Measurements from ENCODE around the gene MINDY4. TPM values are rescaled to one million over a fixed set of nuclear protein-coding genes. Genes with fewer than 3 reads are reported as not detected.

Gene MINDY4
- total RNA-seq, 3 donors from 2014 or later (not counting 1 experiment from before 2014, with no cell fraction given), result 1.1 to 1.7 (median 1.1) TPM

- Histone ChIP-seq H3K4me3 (ENCODE audit: low read length) (no peak overlapping the region), H3K27ac (ENCODE audit: low read length) (no peak overlapping the region), H3K27me3 (ENCODE audit: control insufficient read depth, insufficient read depth, low read length) (no peaks in the 10 kb centered on the region), H3K36me3 (ENCODE audit: control insufficient read depth, insufficient read depth, low read length) (no peaks in the 10 kb centered on the region), H3K4me1 (ENCODE audit: control insufficient read depth, insufficient read depth, low read length) (no peaks in the 10 kb centered on the region), H3K9me3 (ENCODE audit: control insufficient read depth, insufficient read depth, low read length) (no peaks in the 10 kb centered on the region)
- 72% methylated on average over 17 of the region's 17 CpGs for WGBS (ENCODE audit: insufficient coverage)
- H3K27me3 Mint-ChIP-seq (ENCODE audit: low read depth in 2 of 2), result peaks cover 0 to 5% of the 10 kb centered on the region in 2 donors
- H3K9me3 Mint-ChIP-seq, result no peaks in the 10 kb centered on the region
- TF ChIP-seq, protein P1, sequence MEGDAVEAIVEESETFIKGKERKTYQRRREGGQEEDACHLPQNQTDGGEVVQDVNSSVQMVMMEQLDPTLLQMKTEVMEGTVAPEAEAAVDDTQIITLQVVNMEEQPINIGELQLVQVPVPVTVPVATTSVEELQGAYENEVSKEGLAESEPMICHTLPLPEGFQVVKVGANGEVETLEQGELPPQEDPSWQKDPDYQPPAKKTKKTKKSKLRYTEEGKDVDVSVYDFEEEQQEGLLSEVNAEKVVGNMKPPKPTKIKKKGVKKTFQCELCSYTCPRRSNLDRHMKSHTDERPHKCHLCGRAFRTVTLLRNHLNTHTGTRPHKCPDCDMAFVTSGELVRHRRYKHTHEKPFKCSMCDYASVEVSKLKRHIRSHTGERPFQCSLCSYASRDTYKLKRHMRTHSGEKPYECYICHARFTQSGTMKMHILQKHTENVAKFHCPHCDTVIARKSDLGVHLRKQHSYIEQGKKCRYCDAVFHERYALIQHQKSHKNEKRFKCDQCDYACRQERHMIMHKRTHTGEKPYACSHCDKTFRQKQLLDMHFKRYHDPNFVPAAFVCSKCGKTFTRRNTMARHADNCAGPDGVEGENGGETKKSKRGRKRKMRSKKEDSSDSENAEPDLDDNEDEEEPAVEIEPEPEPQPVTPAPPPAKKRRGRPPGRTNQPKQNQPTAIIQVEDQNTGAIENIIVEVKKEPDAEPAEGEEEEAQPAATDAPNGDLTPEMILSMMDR (IDR thresholded peaks at IDR 0.05), result no peak
- H3K27ac Mint-ChIP-seq, result no peak overlapping the region
- intact Hi-C loops (cut with micrococcal nuclease), result no loop called here
- DNase-seq (no peak), ATAC-seq (no peak)
- H3K36me3 Mint-ChIP-seq, result no peaks in the 10 kb centered on the region
- no peaks in the 10 kb centered on the region for H3K4me1 Mint-ChIP-seq
- H3K4me3 Mint-ChIP-seq, result no peak overlapping the region
Observed at GRCh38 chr7:30912986-30913811, 142.0 kb downstream of the MINDY4 start.

- H3K36me3 Mint-ChIP-seq, result no peaks in the 10 kb centered on the region
- WGBS (ENCODE audit: insufficient coverage), result 90% methylated on average over 13 of the region's 16 CpGs
- H3K4me1 Mint-ChIP-seq, result no peaks in the 10 kb centered on the region
- no peak overlapping the region for H3K27ac Mint-ChIP-seq
- DNase-seq (no peak), ATAC-seq (no peak)
- H3K4me1 ChIP-seq (ENCODE audit: control insufficient read depth, insufficient read depth, low read length), result no peaks in the 10 kb centered on the region
- no peak overlapping the region for H3K4me3 Mint-ChIP-seq
- H3K4me3 ChIP-seq (ENCODE audit: low read length), result no peak overlapping the region
- intact Hi-C loops (cut with micrococcal nuclease), result no loop called here
- no peaks in the 10 kb centered on the region for H3K9me3 Mint-ChIP-seq
- H3K27ac ChIP-seq (ENCODE audit: low read length), result no peak overlapping the region
- peaks cover 0 to 5% of the 10 kb centered on the region in 2 donors for H3K27me3 Mint-ChIP-seq (ENCODE audit: low read depth in 2 of 2)
- H3K36me3 ChIP-seq (ENCODE audit: control insufficient read depth, insufficient read depth, low read length), result no peaks in the 10 kb centered on the region
- no peaks in the 10 kb centered on the region for H3K27me3 ChIP-seq (ENCODE audit: control insufficient read depth, insufficient read depth, low read length)
- H3K9me3 ChIP-seq (ENCODE audit: control insufficient read depth, insufficient read depth, low read length), result no peaks in the 10 kb centered on the region
- TF ChIP-seq, protein P1 (IDR thresholded peaks at IDR 0.05), result no peak
Observed at GRCh38 chr7:30913821-30914515, 142.8 kb downstream of the MINDY4 start.

- H3K36me3 ChIP-seq (ENCODE audit: control insufficient read depth, insufficient read depth, low read length), result no peaks in the 10 kb centered on the region
- Mint-ChIP-seq H3K36me3 (no peaks in the 10 kb centered on the region), H3K27me3 (ENCODE audit: low read depth in 2 of 2) (peaks cover 0 to 5% of the 10 kb centered on the region in 2 donors), H3K9me3 (no peaks in the 10 kb centered on the region), H3K4me1 (no peaks in the 10 kb centered on the region), H3K4me3 (no peak overlapping the region), H3K27ac (no peak overlapping the region)
- DNase-seq, result no peak
- 78% methylated on average over 4 of the region's 4 CpGs for WGBS (ENCODE audit: insufficient coverage)
- no peak overlapping the region for H3K27ac ChIP-seq (ENCODE audit: low read length)
- no peaks in the 10 kb centered on the region for H3K4me1 ChIP-seq (ENCODE audit: control insufficient read depth, insufficient read depth, low read length)
- H3K9me3 ChIP-seq (ENCODE audit: control insufficient read depth, insufficient read depth, low read length), result no peaks in the 10 kb centered on the region
- intact Hi-C loops (cut with micrococcal nuclease), result no loop called here
- H3K4me3 ChIP-seq (ENCODE audit: low read length), result no peak overlapping the region
- ATAC-seq, result no peak
- TF ChIP-seq, protein P1 (IDR thresholded peaks at IDR 0.05), result no peak
- H3K27me3 ChIP-seq (ENCODE audit: control insufficient read depth, insufficient read depth, low read length), result no peaks in the 10 kb centered on the region
Observed at GRCh38 chr7:30914596-30914995, 143.4 kb downstream of the MINDY4 start.
